SU-DHL-6 (cell line): Measurements from ENCODE around the gene PLEKHD1.
"Not testable (repeated sequence)": the region's sequence is repeated elsewhere in the genome, so short reads cannot be mapped to it uniquely, and the experiment has no call there.

Experiments used
- H2AFZ ChIP-seq: fragments of 200-600 bp; sonication (generic); 2 replicates; pipeline ENCODE4 v1.6.1; 2014; ENCODE audit warnings: low read depth, mild to moderate bottlenecking, moderate library complexity, mixed read lengths, antibody characterized with exemption, low read length; ENCODE audit not compliant: severe bottlenecking
- H3F3A ChIP-seq: fragments of 200-600 bp; shearing (Covaris generic); 2 replicates; pipeline ENCODE4 v1.6.0; 2016; ENCODE audit warnings: antibody characterized with exemption, mild to moderate bottlenecking; ENCODE audit not compliant: insufficient read depth
- H3K27ac ChIP-seq: fragments of 200-600 bp; sonication (generic); 2 replicates; pipeline ENCODE4 v1.5.1; 2016; ENCODE audit warnings: low read depth, mild to moderate bottlenecking, low read length, moderate library complexity, mixed read lengths
- H3K27me3 ChIP-seq: fragments of 200-600 bp; sonication (generic), shearing (Covaris generic); 2 replicates; pipeline ENCODE4 v1.6.0; 2014; ENCODE audit warnings: mild to moderate bottlenecking, low read length
- H3K36me3 ChIP-seq: fragments of 200-600 bp; sonication (generic); 2 replicates; pipeline ENCODE4 v1.6.1; 2014; ENCODE audit warnings: mild to moderate bottlenecking, low read length, mixed read lengths
- H3K4me2 ChIP-seq: fragments of 300-600, 200-600 bp; shearing (Covaris generic), sonication (generic); 2 replicates; pipeline ENCODE4 v1.6.0; 2014; ENCODE audit warnings: low read length, low read depth, mild to moderate bottlenecking; ENCODE audit not compliant: poor library complexity, severe bottlenecking
- H3K4me3 ChIP-seq: fragments of 200-600 bp; sonication (generic); 2 replicates; pipeline ENCODE4 v1.5.1; 2014; ENCODE audit warnings: antibody characterized with exemption, low read length, mild to moderate bottlenecking, mixed read lengths; ENCODE audit not compliant: insufficient read depth, poor library complexity, severe bottlenecking
- H3K79me2 ChIP-seq: fragments of 200-600 bp; sonication (generic); 2 replicates; pipeline ENCODE4 v1.6.1; 2014; ENCODE audit warnings: mild to moderate bottlenecking, low read length, moderate library complexity; ENCODE audit not compliant: insufficient read depth
- H3K9ac ChIP-seq: fragments of 200-600 bp; sonication (generic); 2 replicates; pipeline ENCODE4 v1.7.0; 2014; ENCODE audit warnings: mild to moderate bottlenecking, low read length
- H3K9me2 ChIP-seq: fragments of 200-600 bp; sonication (generic); replicated peaks from 2 replicates; pipeline ENCODE4 v1.6.1; 2014; ENCODE audit warnings: low read length; ENCODE audit not compliant: insufficient read depth
- H3K9me3 ChIP-seq: fragments of 200-600 bp; sonication (generic); 2 replicates; pipeline ENCODE4 v1.6.1; 2014; ENCODE audit warnings: low read length, mixed read lengths; ENCODE audit not compliant: insufficient read depth
- H4K20me1 ChIP-seq: fragments of 200-600 bp; sonication (generic); 2 replicates; pipeline ENCODE4 v1.6.1; 2014; ENCODE audit warnings: low read depth, mild to moderate bottlenecking, antibody characterized with exemption, low read length, moderate library complexity, mixed read lengths
- EZH2phosphoT487 ChIP-seq: fragments of 200-600 bp; sonication (generic), shearing (Covaris generic); conservative IDR thresholded peaks from 2 replicates; pipeline ENCODE4 v1.6.1; 2018; ENCODE audit warnings: mild to moderate bottlenecking, antibody characterized with exemption, low read length, moderate library complexity, mixed read lengths
- TF ChIP-seq, protein P1 (sequence below): fragments of 200-600 bp; sonication (generic); IDR thresholded peaks from one replicate; pipeline ENCODE4 v1.5.1; 2017; ENCODE audit warnings: antibody characterized with exemption, mild to moderate bottlenecking, low read length, moderate library complexity; ENCODE audit not compliant: insufficient read depth, poor library complexity, severe bottlenecking

PLEKHD1 gene

DNA sequence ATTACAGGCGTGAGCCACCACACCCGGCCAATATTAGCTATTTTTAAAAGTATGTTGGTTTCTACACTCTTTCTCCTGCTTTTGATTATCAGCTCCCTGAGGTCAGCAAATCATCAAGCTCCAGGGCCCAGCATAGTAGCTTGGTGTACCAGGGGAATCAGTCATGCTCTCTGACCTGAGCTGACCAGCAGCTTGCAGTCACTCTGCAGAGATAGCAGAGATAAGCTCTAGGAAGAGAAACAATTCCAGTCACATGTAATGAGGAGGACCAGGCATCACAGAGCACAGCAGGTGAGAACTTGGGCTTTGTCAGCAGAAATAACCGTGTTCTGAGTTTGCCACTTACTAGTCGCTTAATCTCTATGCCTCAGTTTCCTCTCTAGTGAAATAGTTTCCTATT is 8.5 kb downstream of the PLEKHD1 start:
- no peaks in the 10 kb centered on the region for H3K79me2 ChIP-seq
- no peaks in the 10 kb centered on the region for H3K9me3 ChIP-seq
- H3K4me3 ChIP-seq = no peak overlapping the region
- no peak overlapping the region for H3K9ac ChIP-seq
- no peak overlapping the region for H3K4me2 ChIP-seq
- TF ChIP-seq, protein P1, sequence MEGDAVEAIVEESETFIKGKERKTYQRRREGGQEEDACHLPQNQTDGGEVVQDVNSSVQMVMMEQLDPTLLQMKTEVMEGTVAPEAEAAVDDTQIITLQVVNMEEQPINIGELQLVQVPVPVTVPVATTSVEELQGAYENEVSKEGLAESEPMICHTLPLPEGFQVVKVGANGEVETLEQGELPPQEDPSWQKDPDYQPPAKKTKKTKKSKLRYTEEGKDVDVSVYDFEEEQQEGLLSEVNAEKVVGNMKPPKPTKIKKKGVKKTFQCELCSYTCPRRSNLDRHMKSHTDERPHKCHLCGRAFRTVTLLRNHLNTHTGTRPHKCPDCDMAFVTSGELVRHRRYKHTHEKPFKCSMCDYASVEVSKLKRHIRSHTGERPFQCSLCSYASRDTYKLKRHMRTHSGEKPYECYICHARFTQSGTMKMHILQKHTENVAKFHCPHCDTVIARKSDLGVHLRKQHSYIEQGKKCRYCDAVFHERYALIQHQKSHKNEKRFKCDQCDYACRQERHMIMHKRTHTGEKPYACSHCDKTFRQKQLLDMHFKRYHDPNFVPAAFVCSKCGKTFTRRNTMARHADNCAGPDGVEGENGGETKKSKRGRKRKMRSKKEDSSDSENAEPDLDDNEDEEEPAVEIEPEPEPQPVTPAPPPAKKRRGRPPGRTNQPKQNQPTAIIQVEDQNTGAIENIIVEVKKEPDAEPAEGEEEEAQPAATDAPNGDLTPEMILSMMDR = no peak
- TF ChIP-seq EZH2phosphoT487 = no peak
- H3K27ac ChIP-seq = no peak overlapping the region
- H3F3A ChIP-seq = no peaks in the 10 kb centered on the region
- H3K27me3 ChIP-seq = no peaks in the 10 kb centered on the region
- no peaks in the 10 kb centered on the region for H3K36me3 ChIP-seq
- no peaks in the 10 kb centered on the region for H4K20me1 ChIP-seq
- no peaks in the 10 kb centered on the region for H3K9me2 ChIP-seq
- no peak overlapping the region for H2AFZ ChIP-seq

DNA sequence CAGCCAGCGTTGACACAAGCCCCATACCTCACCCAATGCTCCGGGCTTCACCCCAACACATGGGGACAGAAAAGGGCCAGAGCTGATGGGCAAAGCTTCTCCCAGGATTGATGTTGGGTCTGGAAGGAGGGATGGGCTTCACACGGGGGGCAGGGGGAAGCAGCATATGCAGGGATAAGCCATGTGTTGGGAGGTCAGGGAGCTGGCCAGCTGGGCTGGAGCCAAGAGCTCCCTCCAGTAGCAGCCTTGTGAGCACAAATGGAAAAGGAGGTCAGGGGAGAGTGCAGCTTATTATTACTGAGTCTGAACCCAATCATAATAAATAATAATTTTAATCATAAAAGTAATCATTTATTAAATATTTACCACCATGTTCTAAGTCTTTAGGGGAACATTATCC is 9.3 kb downstream of the PLEKHD1 start:
- Histone ChIP-seq H3K4me2 (no peak overlapping the region), H2AFZ (no peak overlapping the region), H3K9me2 (no peaks in the 10 kb centered on the region), H3K79me2 (no peaks in the 10 kb centered on the region), H3K27me3 (no peaks in the 10 kb centered on the region), H3K27ac (no peak overlapping the region), H3K36me3 (no peaks in the 10 kb centered on the region), H3F3A (no peaks in the 10 kb centered on the region), H3K9me3 (no peaks in the 10 kb centered on the region), H3K9ac (no peak overlapping the region), H4K20me1 (no peaks in the 10 kb centered on the region), H3K4me3 (no peak overlapping the region)
- TF ChIP-seq, protein P1 = no peak
- TF ChIP-seq EZH2phosphoT487 = no peak

DNA sequence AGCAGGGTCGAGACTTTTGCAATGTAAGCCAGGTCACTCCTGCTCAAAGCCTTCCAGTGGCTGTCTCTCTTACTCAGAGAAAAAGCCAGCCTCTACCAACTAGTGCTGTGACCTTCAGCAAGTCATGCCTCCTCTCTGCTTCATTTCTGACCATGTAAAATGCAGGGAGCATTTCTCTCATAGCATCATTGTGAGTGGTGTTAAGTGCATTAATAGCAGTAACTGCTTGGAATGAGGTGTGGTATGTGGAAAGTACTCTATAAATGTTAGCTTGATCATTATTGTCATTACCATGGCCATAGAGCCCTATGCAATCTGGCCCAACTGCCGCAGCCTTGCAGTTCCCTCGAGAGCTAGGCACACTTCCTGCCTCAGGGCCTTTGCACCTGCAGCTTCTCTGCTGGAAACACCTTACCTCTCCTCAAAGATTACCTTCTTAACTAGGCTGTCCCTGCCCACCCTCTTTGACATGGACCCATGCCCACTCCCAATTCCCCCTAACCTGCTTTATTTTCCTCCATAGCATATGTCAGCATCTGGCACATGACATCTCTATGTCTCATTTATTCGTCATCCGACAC is 10.9 kb downstream of the PLEKHD1 start:
- no peaks in the 10 kb centered on the region for H3K27me3 ChIP-seq
- H3K79me2 ChIP-seq = no peaks in the 10 kb centered on the region
- no peak overlapping the region for H3K4me3 ChIP-seq
- no peak overlapping the region for H3K4me2 ChIP-seq
- H3K27ac ChIP-seq = no peak overlapping the region
- H3F3A ChIP-seq = no peaks in the 10 kb centered on the region
- no peaks in the 10 kb centered on the region for H3K9me3 ChIP-seq
- H3K9me2 ChIP-seq = no peaks in the 10 kb centered on the region
- no peak for TF ChIP-seq EZH2phosphoT487
- TF ChIP-seq, protein P1 = no peak
- H3K9ac ChIP-seq = no peak overlapping the region
- H3K36me3 ChIP-seq = no peaks in the 10 kb centered on the region
- H4K20me1 ChIP-seq = no peaks in the 10 kb centered on the region
- H2AFZ ChIP-seq = no peak overlapping the region

DNA sequence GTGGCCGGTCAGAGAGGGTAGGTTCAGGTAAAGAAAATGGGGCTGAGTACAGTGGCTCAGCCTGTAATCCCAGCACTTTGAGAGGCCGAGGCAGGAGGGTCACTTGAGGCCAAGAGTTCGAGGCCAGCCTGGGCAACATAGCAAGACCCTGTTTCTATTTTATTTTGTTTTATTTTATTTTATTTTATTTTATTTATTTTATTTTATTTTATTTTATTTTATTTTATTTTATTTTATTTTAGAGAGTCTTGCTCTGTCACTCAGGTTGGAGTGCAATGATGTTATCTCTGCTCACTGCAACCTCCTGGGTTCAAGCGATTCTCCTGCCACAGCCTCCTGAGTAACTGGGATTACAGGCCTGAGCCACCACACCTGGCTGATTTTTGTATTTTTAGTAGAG is 13.3 kb downstream of the PLEKHD1 start:
- H3K9me3 ChIP-seq, H4K20me1 ChIP-seq, H3K9ac ChIP-seq, H3K27ac ChIP-seq, H3K4me2 ChIP-seq, H3K4me3 ChIP-seq, H3K36me3 ChIP-seq, H3F3A ChIP-seq, H3K9me2 ChIP-seq, H2AFZ ChIP-seq, H3K27me3 ChIP-seq, H3K79me2 ChIP-seq: not testable (repeated sequence)

DNA sequence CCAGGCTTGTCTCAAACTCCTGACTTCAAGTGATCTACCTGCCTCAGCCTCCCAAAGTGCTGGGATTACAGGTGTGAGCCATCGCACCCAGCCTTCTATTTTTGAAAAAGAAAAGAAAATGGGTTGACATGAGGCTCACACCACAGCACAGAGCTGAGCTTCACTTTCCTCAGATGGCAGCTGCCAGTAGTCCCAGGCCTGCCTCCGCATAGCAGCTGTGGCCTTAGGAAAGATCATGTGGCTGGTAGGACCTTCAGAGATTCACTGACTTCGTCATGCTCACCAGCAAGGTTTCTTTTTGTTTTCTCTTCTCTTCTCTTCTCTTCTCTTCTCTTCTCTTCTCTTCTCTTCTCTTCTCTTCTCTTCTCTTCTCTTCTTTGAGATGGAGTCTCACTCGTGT is 13.8 kb downstream of the PLEKHD1 start:
- not testable (repeated sequence) for H2AFZ ChIP-seq, H4K20me1 ChIP-seq, H3K9ac ChIP-seq, H3F3A ChIP-seq, H3K9me3 ChIP-seq, H3K79me2 ChIP-seq, H3K9me2 ChIP-seq, H3K27ac ChIP-seq, H3K4me3 ChIP-seq, H3K36me3 ChIP-seq, H3K27me3 ChIP-seq, H3K4me2 ChIP-seq
